Stimulated activated CD8-positive, alpha-beta memory T cell treated with anti-CD3 and anti-CD28 coated beads, Interleukin-4, amount 100 ng/mL, for 1 hour (primary cell): ENCODE data around the gene GJA4.

Experiments used
- DNase-seq, 2 donors: peaks; one replicate each; pipeline ENCODE4 v3.0.0-alpha.2; 2020; ENCODE audit warnings: low read depth in 2 of 2, low spot score in 1 of 2

GJA4 gene

DNA sequence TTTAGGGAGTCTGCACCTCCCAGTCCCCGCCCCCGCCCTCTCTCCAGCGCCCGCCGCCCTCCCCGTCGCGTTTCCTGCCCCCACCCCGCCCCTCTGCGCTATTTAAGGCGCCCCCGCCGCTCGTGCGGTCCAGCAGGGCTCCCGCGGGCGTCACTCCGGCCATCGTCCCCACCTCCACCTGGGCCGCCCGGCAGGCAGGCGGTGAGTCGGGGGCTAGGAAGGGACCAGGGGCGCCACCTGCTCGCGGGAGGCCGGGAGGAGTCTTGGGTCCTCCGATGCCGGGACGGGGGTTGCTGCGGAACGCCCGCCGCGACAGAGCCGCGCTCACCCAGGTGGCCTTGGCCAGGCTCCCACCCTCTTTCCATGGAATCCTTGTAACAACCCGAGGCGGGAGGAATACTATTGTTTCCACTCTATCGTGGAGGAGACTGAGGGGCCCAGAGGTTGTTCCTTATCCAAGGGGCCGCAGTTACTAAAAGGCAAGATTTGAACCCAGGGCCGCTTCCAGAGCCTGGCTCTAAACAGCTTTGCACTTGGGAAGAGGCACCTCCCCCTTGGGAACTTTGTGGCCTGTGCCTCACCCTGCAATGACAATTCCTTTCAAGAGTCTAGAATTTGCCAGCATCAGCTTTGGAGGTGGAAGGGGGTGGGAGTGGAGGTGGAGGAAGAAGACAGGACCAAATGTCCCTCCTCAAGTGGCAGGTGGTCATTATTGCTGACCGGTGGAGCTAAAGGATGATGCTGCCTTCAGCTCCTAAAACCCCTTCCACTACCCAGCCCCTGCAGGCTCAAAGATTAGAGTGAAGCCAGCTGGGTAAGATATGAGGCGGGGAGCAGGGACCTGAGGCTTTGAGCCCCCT, at the start of gene GJA4:
GJA4 (plus strand) TSS at position 132 of the 860 bp plus-strand sequence. CDS start 1,215 bp downstream, outside the sequence.
- DNase-seq = no peak

DNA sequence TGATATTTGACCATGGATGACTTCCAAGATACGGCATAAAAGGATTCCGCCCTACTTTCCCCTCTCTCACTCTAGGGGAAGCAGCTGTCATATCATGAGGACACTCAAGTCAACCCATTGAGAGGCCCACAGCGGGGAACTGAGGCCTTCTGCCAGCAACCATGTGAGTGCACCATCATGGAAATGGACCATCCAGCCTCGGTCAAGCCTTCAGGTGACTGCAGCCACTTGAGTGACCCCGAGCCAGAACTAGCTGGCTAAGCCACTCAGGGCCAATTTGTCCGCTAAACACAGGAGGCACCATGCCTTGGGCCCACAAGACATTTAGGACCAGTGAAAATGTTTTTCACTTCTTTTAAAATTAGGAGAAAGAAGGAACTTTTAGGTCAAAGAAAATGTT, 49.0 kb upstream of the GJA4 start:
- no peak for DNase-seq

DNA sequence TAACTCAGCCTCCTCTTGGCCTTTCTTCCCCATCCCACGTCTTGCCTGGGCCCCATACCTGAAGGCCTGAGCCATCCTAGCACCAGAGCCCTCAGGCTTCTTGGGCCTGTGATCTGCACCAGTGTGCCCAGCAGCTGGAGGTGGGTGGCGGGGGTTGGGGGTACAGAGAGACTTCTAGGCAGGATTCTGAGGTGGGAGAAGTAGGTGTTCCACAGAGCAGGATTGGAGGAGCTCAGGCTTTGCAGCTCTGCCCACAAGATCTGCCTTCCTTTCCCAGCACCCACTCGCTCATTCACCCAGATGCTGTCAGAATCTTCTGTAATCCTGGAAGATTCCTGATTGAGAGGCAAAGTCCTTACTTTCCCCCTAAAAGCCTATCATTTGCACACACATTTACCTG, 47.9 kb upstream of the GJA4 start:
- DNase-seq = no peak

DNA sequence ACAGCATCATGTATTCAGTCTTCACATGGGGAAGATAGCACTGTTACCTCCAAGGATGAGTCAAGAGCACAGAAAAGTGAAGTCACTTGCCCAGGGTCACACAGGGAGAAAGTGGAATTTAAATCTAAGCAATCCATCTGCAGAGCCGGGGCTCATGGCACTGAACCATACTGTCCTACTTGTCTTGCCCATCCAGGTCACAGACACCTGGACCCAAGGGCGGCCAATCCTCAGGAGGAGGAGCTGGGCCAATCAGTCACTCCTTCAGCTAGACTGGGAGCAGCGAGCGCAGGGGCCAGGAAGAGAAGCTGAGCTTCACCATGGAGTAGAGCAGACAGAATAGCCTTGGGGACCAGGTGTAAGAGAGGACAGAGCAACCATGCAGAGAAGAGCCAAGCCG, 47.1 kb upstream of the GJA4 start:
- DNase-seq = no peak

DNA sequence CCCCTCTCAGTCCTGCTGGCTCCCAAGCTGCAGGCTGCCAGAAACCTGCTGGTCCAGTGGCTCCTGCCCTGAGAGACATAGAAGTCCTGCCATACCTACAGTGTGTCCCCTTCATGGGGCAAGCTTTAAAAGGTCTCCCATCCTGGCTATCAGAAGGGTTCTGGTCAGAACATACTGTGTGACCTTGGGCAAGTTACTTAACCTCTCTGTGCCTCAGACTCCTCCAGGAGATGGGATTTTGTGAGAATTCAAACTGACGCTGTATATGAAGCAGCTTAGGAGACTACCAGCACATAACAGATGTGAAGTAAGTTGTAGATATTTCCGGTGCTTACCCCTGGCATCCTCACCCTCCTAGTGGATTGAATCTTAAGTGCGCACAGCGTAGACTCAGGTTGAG, 46.7 kb upstream of the GJA4 start:
- no peak for DNase-seq

DNA sequence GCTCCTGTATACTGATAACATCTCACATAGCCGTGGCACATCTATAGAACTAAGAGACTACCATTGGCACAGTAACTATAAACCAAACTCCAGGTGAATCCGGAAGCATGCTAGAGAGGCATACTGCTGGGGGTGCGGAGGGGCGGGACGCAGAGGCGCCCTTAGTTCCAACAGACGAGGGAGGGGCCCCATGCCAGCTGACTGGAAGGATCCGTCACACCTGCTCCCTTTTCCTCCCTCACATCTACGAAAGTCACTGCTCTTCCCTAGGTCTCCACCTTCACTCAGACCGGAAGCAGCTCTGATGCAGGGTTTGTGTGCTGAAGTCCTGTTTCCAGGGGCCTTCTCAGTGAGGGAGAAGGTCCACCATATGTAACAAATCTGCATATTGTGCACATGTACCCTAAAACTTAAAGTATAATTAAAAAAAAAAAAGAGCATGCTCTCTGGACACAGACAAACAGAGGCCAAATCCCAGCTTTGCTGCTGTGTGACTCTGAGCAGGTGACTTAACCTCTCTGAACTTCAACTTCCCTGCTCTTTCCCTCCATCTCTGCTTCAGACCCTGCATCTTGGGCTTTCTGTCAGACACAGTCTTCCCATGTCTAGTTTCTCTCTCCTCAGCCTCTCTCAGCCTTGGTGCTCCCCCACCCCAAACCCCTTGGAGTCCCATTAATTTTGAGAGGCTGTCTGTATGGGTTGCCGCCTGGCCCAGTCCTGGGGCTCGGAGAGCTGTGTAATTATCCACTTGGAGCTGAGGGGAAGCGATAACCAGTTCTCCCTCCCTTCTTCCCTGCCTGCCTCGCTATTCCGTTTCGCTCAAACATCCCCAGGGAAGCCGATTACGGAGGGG, 45.8 kb upstream of the GJA4 start:
- DNase-seq = no peak

DNA sequence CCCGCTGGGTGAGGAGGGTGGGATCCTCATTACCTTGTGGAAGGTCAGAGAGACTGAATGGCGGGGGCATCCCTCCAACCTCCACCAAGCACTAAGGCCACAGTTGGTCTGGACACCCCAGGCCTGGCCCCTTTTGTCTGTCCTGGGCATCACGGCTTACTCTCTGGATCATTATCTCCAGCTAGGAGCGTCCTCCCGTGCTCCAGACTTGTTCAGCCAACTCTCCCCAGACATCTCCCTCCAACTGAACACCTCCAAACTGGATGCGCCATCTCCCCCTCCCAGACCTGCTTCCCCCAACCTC, 45.2 kb upstream of the GJA4 start:
- DNase-seq = no peak

DNA sequence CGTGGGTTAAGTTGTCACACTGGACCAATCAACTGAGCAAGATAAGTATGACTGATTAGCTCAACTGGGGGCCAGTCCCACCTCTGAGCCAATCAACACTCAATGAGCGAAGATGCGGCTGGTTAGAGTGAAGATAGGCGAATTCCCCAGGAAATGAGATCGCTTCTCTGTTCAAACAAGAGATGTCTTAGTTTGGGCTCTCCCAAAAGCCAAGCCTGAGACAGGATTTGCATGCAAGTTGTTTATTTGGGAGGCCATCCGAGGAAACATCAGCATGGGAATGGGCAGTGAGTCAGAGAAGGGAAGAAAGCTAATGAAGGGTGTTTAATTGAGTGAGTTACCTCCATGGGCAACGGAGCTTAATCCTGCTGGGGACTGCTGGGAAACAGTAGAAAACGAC, 42.8 kb upstream of the GJA4 start:
- no peak for DNase-seq

DNA sequence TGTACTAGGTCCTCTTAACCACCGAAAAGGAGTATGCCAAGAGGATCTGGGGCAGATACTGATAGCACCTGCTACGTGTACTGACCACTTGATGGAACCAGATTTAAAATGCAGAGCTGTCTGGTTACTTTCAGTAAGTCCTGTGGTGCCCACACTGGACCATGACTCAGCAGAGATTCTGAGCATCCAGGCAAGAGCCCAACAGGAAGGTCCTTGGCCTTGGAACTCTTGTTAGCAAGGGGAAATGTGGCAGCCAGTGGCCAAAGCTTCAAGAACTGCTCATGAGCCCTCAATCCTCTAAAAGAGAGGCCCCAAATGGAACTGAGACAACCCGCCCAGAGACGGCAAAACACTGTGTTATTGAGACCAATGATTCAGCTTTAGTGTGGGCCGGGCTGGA, 42.2 kb upstream of the GJA4 start:
- DNase-seq = no peak

DNA sequence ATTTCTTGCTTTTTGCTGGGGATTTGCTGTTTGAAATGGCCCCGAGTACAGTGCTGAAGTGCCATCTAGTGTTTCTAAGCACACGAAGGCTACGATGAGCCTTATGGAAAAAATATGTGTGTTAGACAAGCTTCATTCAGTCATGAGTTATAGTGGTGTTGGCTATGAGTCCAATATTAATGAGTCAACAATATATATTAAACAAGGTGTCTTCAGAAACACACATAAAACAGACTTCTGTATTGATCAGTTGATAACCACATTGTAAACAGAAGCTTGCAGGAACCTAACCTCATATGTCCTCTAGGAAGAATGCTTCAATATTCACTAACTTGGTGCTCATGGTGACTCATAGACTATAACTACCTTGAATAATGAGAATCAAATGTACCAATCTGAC, 39.6 kb upstream of the GJA4 start:
- DNase-seq = no peak

DNA sequence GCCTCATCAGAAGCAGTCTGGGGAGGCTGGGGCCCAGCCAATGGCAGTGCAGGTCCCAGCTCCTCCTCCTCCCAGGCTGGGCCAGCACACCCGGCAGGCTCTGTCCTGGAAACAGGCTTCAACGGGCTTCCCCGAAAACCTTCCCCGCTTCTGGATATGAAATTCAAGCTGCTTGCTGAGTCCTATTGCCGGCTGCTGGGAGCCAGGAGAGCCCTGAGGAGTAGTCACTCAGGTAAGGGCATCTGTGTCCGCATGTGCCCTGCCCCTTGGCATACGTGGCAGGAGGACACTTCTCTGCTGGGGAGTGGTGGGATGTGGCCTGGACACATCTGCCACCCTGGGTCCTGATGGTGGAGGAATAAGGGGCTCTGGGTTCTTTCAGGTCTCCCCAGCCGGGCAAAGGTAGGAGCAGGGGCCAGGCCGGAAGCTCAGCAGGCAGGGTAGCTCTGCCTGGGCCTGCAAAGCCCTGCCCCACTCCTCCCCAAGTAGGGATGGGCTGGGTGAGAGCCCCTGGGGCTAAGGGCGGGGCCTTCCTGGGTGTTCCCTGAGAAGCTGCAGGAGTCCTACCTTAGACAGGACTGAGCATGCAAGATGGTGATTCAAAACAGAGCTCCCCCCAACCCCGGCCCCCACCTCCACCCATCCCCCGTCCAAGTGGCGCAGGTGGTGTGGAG, 37.7 kb upstream of the GJA4 start, which contains the start of gene GJB5:
GJB5 (plus strand) TSS at position 84 of the 674 bp plus-strand sequence. CDS start 2,284 bp downstream, outside the sequence.
- DNase-seq = no peak

DNA sequence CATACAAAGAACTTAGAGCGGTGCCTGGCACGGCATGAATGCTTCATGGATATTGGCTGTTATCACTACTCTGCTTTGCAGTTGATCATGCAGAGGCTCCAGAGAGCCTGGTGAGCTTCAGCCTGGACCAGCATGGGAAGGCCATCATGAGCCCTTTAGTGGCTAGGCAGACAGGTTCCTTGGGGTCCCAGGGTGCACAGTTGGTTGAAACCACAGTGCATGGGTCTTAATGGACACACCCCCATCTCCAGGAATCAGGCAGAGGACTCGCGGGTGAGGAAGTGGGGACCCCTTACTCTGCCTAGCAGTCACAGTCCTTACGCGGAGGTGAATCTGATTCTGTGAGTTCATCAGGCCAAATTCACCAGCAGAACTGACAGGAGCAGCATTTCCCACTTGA, 36.8 kb upstream of the GJA4 start:
- DNase-seq = no peak

DNA sequence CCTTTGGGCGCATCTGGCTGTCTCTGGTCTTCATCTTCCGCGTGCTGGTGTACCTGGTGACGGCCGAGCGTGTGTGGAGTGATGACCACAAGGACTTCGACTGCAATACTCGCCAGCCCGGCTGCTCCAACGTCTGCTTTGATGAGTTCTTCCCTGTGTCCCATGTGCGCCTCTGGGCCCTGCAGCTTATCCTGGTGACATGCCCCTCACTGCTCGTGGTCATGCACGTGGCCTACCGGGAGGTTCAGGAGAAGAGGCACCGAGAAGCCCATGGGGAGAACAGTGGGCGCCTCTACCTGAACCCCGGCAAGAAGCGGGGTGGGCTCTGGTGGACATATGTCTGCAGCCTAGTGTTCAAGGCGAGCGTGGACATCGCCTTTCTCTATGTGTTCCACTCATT, 35.4 kb upstream of the GJA4 start:
- DNase-seq = no peak

DNA sequence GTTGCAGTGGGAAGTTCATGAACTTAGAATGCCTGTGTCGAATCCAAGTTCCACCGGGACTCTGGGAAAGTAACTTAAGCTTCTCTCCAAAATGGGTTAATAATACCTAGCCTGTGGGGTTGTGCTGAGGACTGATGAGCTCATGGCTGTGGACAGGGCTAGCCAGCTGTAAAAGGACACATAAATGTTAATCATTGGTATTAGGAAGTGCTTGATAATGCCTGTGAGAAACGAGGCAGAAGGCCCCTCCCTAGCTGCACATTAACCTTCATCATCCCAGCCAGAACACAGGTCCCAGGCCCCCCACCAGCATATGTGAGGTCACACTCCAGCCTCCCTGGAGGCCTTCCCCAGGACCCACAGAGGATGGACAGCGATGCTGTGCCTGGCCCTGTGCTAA, 34.0 kb upstream of the GJA4 start:
- no peak for DNase-seq

DNA sequence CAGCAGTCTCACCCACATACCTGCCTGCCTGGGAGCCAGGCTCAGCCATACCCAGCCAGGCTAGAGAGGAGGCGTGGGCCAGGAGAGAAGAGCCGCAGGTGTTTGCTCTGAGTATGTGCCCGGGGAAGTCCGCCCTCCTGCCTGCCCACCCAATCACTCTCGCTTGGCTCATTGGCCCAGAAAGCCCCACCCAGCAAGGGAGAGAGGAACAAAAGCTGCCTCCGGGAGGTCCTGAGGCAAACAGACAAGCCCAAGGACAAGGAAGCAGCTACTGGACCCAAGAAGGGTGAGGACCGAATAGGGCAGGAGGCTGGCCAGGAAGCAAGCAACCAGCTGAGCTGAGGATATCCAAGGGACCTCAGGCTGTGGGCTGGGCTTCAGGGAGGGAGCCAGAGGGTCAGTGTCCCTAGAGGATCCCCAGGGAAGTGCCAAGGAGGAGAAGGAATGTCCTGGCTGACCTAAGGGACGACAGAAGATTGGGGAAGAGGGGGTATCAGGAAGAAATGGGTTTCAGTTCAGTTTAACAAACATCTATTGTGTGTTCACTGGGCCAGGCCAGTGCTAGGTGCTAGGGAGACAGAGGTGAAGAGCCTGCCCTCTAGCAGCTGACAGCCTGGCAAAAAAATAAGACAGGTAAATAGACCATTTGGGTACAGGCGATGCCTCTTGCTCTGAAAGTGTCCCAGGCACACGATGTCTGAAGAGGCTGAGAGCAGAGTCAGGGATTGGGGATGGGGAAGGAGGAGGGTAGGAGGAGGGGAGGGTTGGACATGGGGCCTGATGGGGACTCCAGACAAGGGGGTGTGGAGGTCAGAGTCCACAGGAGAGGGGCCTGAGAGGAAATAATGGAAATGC, 33.1 kb upstream of the GJA4 start, which contains the start of gene GJB4:
GJB4 (plus strand) TSS at position 238 of the 855 bp plus-strand sequence. CDS start 1,515 bp downstream, outside the sequence.
- DNase-seq = no peak

DNA sequence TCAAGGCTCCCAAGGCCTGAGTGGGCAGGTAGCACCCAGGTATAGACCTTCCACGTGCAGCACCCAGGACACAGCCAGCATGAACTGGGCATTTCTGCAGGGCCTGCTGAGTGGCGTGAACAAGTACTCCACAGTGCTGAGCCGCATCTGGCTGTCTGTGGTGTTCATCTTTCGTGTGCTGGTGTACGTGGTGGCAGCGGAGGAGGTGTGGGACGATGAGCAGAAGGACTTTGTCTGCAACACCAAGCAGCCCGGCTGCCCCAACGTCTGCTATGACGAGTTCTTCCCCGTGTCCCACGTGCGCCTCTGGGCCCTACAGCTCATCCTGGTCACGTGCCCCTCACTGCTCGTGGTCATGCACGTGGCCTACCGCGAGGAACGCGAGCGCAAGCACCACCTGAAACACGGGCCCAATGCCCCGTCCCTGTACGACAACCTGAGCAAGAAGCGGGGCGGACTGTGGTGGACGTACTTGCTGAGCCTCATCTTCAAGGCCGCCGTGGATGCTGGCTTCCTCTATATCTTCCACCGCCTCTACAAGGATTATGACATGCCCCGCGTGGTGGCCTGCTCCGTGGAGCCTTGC, 31.5 kb upstream of the GJA4 start:
- no peak for DNase-seq

DNA sequence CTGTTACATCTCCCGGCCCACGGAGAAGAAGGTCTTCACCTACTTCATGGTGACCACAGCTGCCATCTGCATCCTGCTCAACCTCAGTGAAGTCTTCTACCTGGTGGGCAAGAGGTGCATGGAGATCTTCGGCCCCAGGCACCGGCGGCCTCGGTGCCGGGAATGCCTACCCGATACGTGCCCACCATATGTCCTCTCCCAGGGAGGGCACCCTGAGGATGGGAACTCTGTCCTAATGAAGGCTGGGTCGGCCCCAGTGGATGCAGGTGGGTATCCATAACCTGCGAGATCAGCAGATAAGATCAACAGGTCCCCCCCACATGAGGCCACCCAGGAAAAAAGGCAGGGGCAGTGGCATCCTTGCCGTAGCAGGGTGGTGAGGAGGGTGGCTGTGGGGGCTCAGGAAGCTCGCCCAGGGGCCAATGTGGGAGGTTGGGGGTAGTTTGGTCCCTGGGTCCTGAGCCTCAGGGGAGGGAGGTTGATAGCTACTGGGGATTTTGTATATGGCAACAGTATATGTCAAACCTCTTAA, 31.0 kb upstream of the GJA4 start:
- no peak for DNase-seq

DNA sequence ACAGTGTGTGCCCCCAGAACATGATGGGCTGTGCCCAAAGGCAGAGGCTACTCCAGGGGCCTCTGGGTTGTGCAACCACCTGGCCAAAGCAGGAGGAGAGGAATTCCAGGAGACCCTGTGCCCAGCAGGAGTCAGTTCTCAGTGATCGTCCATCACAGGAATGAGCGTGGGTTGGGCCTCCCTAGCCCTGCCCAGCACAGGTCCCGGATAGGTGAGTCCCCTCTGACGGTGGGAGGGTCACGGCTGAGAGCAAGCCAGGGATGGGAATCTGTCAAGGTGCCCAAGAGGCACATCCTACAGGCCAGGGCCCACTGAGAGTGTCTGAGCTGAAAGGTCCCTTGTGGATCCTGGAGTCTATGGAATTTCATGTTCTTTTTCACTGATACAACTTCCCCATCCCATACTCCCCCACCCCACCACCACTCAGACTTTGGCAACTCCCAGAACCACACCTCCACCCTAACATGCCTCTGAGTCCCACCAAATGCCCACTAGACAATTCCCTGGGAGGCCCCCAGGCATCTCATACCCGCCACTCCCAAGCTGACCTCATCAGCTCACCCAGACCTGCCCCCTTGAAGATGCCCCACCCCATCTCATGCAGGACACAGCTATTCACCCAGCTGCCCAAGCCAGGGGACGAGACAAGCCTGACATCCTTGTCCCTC, 30.2 kb upstream of the GJA4 start:
- DNase-seq = no peak

DNA sequence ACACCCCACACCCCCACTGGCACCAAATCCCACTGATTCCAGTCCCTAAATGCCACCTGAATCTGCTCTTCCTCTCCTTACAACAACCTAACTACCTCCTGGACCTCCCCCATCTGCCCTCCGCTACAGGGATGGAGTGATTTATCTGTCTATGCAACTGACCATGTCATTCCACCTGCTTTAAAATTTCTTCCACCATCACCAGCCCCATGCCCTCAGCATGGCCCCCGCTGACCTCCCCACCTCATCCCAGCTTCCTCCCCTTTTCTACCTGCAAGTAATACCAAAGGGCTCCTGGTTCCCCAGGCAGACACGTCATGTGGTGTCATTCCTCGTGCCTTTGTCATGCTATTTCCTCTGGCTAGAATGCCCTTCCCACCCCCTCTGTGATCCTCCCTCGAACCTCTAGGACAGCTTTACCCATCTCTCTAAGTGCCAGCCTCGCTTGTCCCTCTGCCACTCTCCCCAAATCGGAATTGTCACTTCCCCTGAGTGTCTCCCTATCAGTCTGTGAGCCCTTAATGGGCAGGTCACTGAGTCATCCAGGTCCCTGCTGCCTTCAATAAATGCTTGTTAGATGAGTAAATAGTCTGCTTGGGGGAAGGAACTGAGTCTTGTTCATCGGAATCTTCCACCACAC, 29.5 kb upstream of the GJA4 start:
- DNase-seq = no peak
